Stimulated activated naive CD8-positive, alpha-beta T cell treated with anti-CD3 and anti-CD28 coated beads, Interleukin-15, amount 100 ng/mL, for 72 hours (primary cell): Measurements from ENCODE around the gene OR13J1.
"Not testable (repeated sequence)": the region's sequence is repeated elsewhere in the genome, so short reads cannot be mapped to it uniquely, and the experiment has no call there.

Experiments
- ATAC-seq: fragments of 150-1000 bp; cut with Tn5 transposase; 2 replicates; pipeline ENCODE4 v1.10.0; 2021; ENCODE audit warnings: mild to moderate bottlenecking, moderate library complexity
- DNase-seq, 2 donors: peaks; one replicate each; pipeline ENCODE4 v3.0.0; 2021 to 2022
- H3K27ac Mint-ChIP-seq, 2 donors: one replicate each; pipeline ENCODE4 v1.8.0; 2022; ENCODE audit warnings: mild to moderate bottlenecking in 2 of 2, mixed read lengths in 2 of 2, moderate library complexity in 2 of 2
- H3K27me3 Mint-ChIP-seq: one replicate; pipeline ENCODE4 v1.8.0; 2022; ENCODE audit warnings: mixed read lengths
- H3K4me1 Mint-ChIP-seq: one replicate; pipeline ENCODE4 v1.8.0; 2022; ENCODE audit warnings: mild to moderate bottlenecking, mixed read lengths
- H3K4me3 Mint-ChIP-seq, 2 donors: one replicate each; pipeline ENCODE4 v1.8.0; 2022; ENCODE audit warnings: mild to moderate bottlenecking in 2 of 2, mixed read lengths in 2 of 2, moderate library complexity in 1 of 2
- H3K9me3 Mint-ChIP-seq, 2 donors: one replicate each; pipeline ENCODE4 v1.8.0; 2022; ENCODE audit warnings: mixed read lengths in 2 of 2

Gene OR13J1

DNA sequence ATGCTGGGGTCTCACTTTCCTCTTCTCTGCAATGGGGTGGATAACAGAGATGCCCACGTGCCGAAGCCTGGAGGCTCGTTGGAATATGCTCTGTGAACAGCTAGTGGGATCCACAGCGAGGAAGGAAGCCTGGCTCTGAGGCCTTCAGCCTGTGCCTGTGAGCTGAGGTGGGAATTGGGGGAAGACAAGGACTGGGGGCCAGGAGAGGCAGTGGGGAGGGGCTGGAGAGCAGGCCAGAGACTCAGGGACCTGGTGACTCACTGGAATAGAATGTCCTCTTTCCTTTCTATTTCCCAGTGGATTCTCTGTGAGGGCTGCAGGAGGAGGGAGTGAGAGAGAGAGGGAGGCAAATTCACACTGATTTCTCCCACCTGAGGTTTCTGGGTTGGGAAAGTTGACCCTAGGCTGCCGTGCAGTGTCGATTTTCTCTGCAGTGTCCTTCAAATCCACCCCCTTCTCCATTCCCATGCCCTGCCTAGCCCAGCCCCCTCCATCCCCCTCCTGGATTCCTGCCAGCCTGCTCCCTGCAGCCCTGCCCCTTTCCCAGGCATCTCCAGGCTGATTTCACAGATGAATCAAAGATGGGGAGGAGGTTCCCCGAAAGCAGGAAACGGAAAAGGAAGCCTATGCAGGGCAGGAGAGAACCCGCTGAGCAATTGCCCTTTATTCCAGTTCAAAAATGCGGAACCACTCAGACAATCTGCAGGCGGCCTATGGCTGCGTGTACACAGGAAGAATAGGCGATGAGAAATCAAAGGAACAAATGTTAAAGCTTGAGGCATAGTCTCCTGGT lies 37.7 kb upstream of the OR13J1 start:
- no peak overlapping the region for H3K4me3 Mint-ChIP-seq

DNA sequence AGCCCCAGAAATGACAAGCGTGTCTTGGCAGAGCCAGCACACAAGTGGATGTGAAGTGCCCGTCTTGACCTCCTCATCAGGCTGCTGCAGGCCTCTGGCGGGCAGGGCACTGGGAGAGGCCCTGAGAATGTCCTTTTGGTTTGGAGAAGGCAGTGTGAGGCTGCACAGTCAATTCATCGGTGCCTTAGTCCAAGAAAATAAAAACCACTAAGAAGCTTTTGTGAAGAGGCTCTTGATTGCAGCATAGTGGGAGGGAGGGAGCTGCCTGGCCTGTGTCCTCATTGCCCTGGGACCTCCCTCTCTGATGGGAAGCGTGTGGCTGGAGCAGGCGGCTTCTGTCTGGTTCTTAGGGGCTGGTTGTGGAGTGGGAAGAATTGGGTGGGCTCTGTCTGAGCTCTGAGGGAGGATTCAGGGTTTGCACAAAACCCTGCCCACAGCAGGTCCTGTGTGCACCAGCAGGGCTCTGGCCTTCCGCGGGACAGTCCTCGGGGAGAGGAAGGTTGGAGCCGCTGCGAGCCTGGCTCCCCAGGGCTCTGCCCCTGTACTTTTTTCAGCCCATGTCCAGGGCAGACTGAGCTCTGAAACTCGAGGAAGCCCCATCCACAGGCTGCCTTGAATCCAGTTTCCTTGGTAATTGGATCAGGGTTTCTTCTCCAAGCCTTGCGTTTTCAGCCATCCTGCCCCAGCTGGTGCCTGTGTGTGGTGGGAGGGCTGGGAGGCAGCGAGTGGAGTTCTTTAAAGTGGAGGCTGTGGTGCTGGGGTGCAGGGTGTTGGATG lies 36.9 kb upstream of the OR13J1 start:
- peaks cover 73% of the 10 kb centered on the region for H3K4me1 Mint-ChIP-seq
- H3K27me3 Mint-ChIP-seq: no peaks in the 10 kb centered on the region
- H3K4me3 Mint-ChIP-seq: no peak overlapping the region
- peak overlapping the region in 1 of 2 donors; percentile 50 for H3K27ac Mint-ChIP-seq
- H3K9me3 Mint-ChIP-seq: no peaks in the 10 kb centered on the region
- ATAC-seq (no peak), DNase-seq (no peak)

More for the DNA sequence above, 37.7 kb upstream of the OR13J1 start:
- H3K27me3 Mint-ChIP-seq: no peaks in the 10 kb centered on the region
- no peaks in the 10 kb centered on the region for H3K9me3 Mint-ChIP-seq
- peaks cover 70% of the 10 kb centered on the region for H3K4me1 Mint-ChIP-seq
- peak overlapping the region in 1 of 2 donors; percentile 50 for H3K27ac Mint-ChIP-seq
- ATAC-seq (no peak), DNase-seq (no peak)

DNA sequence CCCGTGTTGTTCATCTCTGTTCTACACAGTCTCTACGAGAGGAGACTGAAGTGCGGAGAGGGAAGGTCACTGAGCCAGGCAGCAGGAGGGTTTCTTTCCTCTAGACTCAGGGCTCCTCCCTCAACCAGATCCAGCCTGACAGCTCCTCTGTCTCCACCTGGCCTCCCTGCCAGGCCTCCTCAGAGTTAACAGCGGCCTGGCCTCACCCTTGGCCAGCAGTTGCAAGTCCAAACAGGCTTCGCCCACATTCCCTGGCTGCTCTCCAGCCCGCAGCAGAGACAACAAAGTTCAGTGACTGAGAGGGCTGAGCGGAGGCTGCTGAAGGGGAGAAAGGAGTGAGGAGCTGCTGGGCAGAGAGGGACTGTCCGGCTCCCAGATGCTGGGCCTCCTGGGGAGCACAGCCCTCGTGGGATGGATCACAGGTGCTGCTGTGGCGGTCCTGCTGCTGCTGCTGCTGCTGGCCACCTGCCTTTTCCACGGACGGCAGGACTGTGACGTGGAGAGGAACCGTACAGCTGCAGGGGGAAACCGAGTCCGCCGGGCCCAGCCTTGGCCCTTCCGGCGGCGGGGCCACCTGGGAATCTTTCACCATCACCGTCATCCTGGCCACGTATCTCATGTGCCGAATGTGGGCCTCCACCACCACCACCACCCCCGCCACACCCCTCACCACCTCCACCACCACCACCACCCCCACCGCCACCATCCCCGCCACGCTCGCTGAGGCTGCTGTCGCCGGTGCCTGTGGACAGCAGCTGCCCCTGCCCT lies 35.9 kb upstream of the OR13J1 start, which contains the start of gene HRCT1:
TSS of gene HRCT1 (plus strand) at position 291 of the 768 bp plus-strand sequence. CDS start at position 377, 86 bp downstream.
- Mint-ChIP-seq H3K4me1 (peaks cover 63% of the 10 kb centered on the region), H3K27me3 (no peaks in the 10 kb centered on the region), H3K9me3 (no peaks in the 10 kb centered on the region), H3K27ac (no peak within 1 kb of the TSS), H3K4me3 (no peak within 1 kb of the TSS)
- no peak for ATAC-seq
- no peak for DNase-seq

DNA sequence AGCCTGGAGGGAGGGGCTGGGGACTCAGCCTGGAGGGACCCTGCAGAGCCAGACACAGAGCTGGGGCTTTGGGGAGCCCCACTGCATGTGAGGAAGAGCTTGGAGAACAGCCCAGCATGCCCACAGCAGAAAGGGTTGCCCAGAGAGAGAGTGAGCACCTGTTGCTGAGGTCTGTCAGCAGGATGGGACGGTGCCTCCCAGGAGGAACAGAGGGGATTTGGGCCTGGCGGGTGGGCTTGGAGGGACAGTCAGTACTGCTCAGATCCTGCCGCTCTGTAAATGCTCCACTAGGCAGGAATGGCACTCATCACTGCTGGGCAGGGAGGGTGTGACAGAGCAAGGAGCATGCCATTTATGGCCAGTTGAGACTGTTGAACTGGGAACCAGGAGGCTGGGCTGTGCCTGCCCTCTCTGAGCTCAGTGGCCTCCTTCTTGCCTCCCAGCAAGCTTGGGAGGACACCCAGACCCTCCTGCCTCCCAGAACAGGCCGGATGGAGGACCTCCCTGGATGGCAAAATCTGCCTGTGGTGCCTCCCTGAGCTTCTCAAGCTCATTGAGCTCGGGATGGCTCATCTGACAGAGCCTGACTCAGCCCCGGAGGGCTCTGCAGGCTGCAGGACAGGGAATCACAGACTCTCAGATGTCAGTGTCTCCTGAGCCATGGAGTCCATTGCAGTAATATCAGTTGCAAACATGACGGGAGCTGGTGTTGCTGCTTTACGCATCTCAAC lies 35.0 kb upstream of the OR13J1 start:
- DNase-seq: no peak
- peaks cover 55% of the 10 kb centered on the region for H3K4me1 Mint-ChIP-seq
- ATAC-seq: peak; percentile 22

DNA sequence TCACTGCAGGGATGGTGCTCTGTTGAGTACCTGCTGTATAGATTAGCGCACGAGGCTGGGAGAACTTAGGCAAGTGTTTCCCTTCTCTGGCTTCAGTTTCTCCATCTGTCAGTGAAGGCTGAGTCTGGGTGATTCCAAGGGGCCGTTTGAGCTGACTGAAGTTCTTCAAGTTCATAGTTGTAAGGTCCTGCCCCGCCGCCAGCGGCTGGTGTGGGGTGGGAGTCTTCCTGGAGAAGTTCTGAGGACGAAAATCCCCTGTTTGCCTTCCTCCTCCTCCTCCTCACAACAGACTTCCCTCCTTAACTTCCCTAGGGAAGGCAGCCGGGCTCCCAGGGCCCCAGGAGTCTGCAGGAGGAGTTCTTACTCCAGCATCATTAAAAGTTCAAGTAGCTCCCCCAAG lies 34.1 kb upstream of the OR13J1 start:
- Mint-ChIP-seq H3K4me1 (peaks cover 48% of the 10 kb centered on the region), H3K9me3 (no peaks in the 10 kb centered on the region), H3K4me3 (no peak overlapping the region), H3K27ac (no peak overlapping the region), H3K27me3 (no peaks in the 10 kb centered on the region)
- DNase-seq (no peak), ATAC-seq (no peak)

More for the DNA sequence above, 35.0 kb upstream of the OR13J1 start:
- Mint-ChIP-seq H3K4me3 (no peak overlapping the region), H3K27ac (no peak overlapping the region), H3K9me3 (no peaks in the 10 kb centered on the region), H3K27me3 (no peaks in the 10 kb centered on the region)

DNA sequence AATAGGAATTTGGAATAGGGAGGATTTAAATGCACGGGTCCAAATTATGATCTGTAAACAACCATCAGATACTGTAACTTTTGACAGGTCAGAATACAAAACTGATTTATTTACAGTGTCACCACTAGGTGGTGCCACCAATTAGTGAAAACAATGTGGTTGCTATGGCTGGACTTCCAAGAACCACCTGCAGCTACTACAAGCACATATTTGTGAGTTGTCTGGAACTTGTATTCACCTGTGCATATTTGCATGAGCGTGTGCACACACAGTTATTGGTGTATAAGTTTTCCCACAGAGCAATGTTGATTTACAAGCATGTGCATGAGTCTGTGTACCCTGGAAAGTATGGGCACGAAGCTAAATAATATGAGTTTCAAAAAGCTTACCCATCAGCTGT lies 32.8 kb upstream of the OR13J1 start:
- peaks cover 35% of the 10 kb centered on the region for H3K4me1 Mint-ChIP-seq
- H3K4me3 Mint-ChIP-seq: no peak overlapping the region
- H3K9me3 Mint-ChIP-seq: no peaks in the 10 kb centered on the region
- H3K27me3 Mint-ChIP-seq: no peaks in the 10 kb centered on the region
- ATAC-seq (peak; percentile 66), DNase-seq (no peak)
- H3K27ac Mint-ChIP-seq: no peak overlapping the region

DNA sequence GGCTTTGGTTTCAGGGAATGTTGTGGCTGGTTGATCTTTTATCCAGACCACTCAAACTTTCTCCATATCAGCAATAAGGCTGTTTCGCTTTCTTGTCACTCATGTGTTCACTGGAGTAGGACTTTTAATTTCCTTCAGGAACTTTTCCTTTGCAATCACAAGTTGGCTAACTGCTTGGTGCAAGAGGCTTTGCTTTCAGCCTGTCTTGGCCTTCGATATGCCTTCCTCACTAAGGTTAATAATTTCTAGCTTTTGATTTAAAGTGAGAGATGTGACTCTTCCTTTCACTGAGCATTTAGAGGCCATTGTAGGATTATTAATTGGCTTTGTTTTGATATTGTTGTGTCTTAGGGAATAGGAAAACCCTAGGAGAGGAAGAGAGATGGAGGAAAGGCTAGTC lies 28.8 kb upstream of the OR13J1 start:
- Mint-ChIP-seq H3K4me1 (peaks cover 7% of the 10 kb centered on the region), H3K27ac (no peak overlapping the region), H3K9me3 (no peaks in the 10 kb centered on the region), H3K27me3 (no peaks in the 10 kb centered on the region), H3K4me3 (no peak overlapping the region)
- ATAC-seq: no peak
- DNase-seq: no peak

DNA sequence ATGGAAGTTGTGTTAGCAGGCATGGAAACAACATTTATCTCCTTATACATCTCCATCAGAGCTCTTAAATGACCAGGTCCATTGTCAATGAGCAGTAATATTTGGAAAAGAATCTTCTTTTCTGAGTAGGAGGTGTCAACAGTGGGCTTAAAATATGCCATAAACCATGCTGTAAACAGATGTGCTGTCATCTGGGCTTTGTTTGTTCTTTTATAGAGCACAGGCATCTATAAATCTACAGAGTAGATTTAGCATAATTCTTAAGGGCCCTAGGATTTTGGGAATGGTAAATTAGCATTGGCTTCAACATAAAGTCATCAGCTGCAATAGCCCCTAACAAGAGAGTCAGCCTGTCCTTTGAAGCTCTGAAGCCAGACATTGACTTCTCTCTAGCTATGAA lies 28.1 kb upstream of the OR13J1 start:
- peaks cover 7% of the 10 kb centered on the region for H3K4me1 Mint-ChIP-seq
- H3K27me3 Mint-ChIP-seq: no peaks in the 10 kb centered on the region
- no peaks in the 10 kb centered on the region for H3K9me3 Mint-ChIP-seq
- no peak for ATAC-seq
- H3K4me3 Mint-ChIP-seq: no peak overlapping the region
- H3K27ac Mint-ChIP-seq: no peak overlapping the region
- DNase-seq: no peak

DNA sequence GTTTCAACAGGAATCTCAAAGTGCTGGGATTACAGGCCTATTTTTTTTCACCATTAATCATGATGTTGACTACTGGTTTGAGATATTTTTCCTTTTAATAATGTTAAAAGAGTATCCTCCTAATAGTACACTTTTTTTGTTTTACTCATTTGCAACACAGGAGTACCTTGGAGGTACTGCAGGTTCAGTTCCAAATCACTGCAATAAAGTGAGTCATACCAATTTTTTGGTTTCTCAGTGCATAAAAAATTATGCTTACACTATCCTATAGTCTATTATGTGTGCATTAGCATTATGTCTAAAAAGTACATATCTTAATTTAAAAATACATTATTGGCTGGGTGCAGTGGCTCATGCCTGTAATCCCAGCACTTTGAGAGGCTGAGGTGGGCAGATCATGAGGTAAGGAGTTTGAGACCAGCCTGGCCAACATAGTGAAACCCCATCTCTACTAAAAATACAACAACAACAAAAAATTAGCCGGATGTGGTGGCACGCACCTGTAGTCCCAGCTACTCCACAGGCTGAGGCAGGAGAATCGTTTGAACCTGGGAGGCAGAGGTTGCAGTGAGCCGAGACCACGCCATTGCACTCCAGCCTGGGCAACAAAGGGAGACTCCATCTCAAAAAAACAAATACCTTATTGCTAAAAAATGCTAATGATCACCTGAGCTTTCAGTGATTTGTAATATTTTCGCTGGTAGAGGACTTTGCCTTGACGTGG lies 27.3 kb upstream of the OR13J1 start:
- not testable (repeated sequence) for H3K9me3 Mint-ChIP-seq, H3K27ac Mint-ChIP-seq, H3K27me3 Mint-ChIP-seq, ATAC-seq, H3K4me3 Mint-ChIP-seq, DNase-seq, H3K4me1 Mint-ChIP-seq

DNA sequence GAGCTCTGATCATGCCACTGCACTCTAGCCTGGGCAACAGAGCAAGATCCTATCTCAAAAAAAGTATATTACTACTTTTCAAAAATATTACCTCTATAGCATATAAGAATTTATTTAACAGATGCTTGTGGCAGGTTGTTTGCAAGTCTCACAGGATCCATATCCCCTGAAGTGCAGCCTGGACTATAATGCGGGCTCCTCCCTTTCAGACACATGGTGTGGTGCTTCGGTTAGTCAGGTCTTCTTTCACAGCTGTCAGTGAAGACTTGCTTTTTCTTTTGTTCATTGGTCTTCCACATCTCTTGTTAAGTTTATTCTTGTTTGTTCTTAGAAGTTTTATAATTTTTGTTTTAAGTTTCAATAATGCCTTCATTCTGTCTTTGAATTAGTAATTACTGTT lies 26.4 kb upstream of the OR13J1 start:
- Mint-ChIP-seq H3K9me3 (no peaks in the 10 kb centered on the region), H3K4me1 (no peaks in the 10 kb centered on the region), H3K27me3 (peaks cover 9% of the 10 kb centered on the region), H3K27ac (no peak overlapping the region), H3K4me3 (no peak overlapping the region)
- DNase-seq (no peak), ATAC-seq (no peak)

DNA sequence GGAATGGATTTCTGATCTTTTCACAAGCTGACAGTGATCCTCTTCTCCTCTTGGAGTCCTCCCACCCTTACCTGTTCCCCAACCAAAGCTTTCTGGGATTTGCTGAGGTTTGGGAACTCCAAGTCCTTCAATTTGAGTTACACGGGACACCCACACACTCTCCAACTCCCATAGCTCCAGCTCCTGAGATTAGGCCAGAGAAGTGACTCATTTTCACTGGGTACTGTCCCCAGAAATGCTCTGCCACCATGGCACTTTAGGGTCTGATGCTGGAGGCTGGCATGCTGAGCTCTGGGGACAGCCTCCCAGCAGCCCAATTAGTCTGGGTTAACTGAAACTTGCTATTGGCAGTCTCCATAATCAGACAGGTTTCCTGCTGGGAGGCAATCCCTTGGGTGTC lies 21.9 kb upstream of the OR13J1 start:
- Mint-ChIP-seq H3K27me3 (peaks cover 18% of the 10 kb centered on the region), H3K4me3 (no peak overlapping the region), H3K27ac (no peak overlapping the region), H3K9me3 (no peaks in the 10 kb centered on the region), H3K4me1 (no peaks in the 10 kb centered on the region)
- no peak for DNase-seq
- ATAC-seq: no peak

DNA sequence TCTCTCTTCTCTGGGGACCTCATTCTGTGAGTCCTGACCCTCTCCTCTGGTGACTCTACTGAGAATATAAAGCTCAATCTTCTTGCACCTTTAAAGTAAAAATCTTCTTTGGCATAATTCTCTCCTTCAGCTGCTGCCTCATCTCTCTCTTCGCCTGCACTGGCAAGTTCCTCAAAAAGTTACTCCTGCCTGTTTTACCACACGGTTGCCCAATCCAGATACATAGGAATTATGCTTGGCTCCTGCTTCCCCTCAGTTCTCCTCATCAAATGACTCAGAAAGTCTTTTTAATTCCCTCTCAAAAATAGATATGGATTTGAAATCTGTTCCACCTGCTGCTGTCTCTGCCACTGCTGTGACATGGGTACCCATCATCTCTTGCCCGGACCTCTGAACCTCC lies 21.4 kb upstream of the OR13J1 start:
- H3K27ac Mint-ChIP-seq: no peak overlapping the region
- H3K4me3 Mint-ChIP-seq: no peak overlapping the region
- no peak for DNase-seq
- no peaks in the 10 kb centered on the region for H3K4me1 Mint-ChIP-seq
- H3K9me3 Mint-ChIP-seq: no peaks in the 10 kb centered on the region
- ATAC-seq: no peak
- H3K27me3 Mint-ChIP-seq: peaks cover 18% of the 10 kb centered on the region

DNA sequence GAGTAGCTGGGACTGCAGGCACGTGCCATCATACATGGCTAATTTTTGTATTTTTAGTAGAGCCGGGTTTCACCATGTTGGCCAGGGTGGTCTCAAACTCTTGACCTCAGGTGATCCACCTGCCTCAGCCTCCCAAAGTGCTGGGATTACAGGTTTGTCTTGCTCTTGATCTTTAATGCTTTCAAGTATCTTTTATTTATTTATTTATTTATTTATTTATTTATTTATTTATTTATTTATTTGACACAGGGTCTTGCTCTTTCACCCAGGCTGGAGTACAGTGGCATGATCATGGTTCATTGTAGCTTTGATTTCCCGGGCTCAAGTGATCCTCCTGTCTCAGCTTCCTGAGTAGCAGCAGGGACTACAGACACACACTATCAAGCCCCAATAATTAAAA lies 14.7 kb upstream of the OR13J1 start:
- H3K4me3 Mint-ChIP-seq, ATAC-seq, H3K9me3 Mint-ChIP-seq, H3K4me1 Mint-ChIP-seq, H3K27me3 Mint-ChIP-seq, DNase-seq: not testable (repeated sequence)
- H3K27ac Mint-ChIP-seq: peak overlapping the region in 1 of 2 donors; percentile 48

DNA sequence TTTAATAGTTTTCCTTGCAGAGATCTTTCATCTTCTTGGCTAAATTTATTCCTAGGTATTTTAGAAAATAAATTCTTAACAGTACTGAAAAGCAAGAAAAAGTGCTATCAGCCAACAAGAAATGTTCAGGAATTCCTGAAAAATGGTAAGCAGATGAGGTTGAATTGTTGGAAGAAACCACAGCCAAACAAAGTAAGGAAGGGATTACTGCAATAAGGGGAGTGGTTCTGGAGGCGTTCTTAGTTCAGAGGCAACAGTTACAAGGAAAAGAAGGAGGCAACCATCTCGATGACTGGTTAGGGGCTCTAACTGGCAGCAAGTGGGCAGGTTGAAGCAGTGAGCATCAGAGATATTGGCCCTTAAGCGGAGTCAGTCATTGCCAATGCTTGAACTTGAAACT lies 12.8 kb upstream of the OR13J1 start:
- Mint-ChIP-seq H3K9me3 (no peaks in the 10 kb centered on the region), H3K4me3 (no peak overlapping the region), H3K27ac (no peak overlapping the region), H3K27me3 (no peaks in the 10 kb centered on the region), H3K4me1 (no peaks in the 10 kb centered on the region)
- DNase-seq (no peak), ATAC-seq (no peak)
